Mammary epithelial cell (primary cell): ENCODE measurements around the gene IKZF5.

Experiments used
- CTCF ChIP-seq, 2 donors: IDR thresholded peaks in 1 of 2; conservative IDR thresholded peaks in 1 of 2; 2 replicates each; pipeline ENCODE4 v1.5.1; 2011 to 2012; ENCODE audit warnings: inconsistent platforms in 2 of 2, low read length in 2 of 2, mild to moderate bottlenecking in 2 of 2, control low read depth in 1 of 2, low read depth in 1 of 2; ENCODE audit not compliant: insufficient read depth in 1 of 2; ENCODE audit errors: extremely low read depth in 1 of 2
- EZH2 ChIP-seq: IDR thresholded peaks from 2 replicates; pipeline ENCODE4 v1.6.1; 2012; ENCODE audit warnings: low read length, inconsistent platforms, borderline replicate concordance

- TF ChIP-seq CTCF (conservative IDR thresholded peaks at IDR 0.05 in 1 of 2, IDR thresholded peaks at IDR 0.05 in 1 of 2; ENCODE audit: extremely low read depth in 1 of 2, insufficient read depth in 1 of 2, low read depth in 1 of 2, low read length in 2 of 2) (no peak), EZH2 (no peak)
Observed at GRCh38 chr10:122986335-122986734, 22.3 kb downstream of the IKZF5 start.
